Peyer's patch (tissue), 4 donors: ENCODE results near the gene RAD51C.

ENCODE experiments used
- POLR2A ChIP-seq, 2 donors: fragments of 450-650 bp; IDR thresholded peaks; one replicate each; pipeline ENCODE4 v1.5.1; 2017; ENCODE audit warnings: antibody characterized with exemption in 2 of 2, mild to moderate bottlenecking in 2 of 2, moderate library complexity in 2 of 2
- TF ChIP-seq, protein P1 (sequence below), 6 experiments: fragments of 450-650 bp in 4 of 6; fragments of 200-600 bp in 2 of 6; sonication (generic) in 1 of 6; IDR thresholded peaks; one replicate each; pipeline ENCODE4 v1.5.1; 2017 to 2019; ENCODE audit warnings: antibody characterized with exemption in 6 of 6, mild to moderate bottlenecking in 3 of 6, moderate library complexity in 1 of 6

DNA sequence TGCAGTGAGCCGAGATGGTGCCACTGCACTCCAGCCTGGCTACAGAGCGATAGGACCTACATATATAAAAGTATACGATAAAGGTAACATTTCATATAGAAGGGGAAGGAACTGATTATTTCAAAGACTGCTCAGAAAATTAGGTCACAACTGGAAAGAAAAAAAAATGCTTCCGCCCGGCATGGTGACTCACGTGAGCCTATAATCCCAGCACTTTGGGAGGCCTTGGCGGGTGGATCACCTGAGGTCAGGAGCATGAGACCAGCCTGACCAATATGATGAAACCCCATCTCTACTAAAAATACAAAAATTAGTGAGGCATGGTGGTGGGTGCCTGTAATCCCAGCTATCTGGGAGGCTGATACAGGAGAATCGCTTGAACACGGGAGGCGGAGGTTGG lies 8.4 kb upstream of the RAD51C start:
- TF ChIP-seq, protein P1, sequence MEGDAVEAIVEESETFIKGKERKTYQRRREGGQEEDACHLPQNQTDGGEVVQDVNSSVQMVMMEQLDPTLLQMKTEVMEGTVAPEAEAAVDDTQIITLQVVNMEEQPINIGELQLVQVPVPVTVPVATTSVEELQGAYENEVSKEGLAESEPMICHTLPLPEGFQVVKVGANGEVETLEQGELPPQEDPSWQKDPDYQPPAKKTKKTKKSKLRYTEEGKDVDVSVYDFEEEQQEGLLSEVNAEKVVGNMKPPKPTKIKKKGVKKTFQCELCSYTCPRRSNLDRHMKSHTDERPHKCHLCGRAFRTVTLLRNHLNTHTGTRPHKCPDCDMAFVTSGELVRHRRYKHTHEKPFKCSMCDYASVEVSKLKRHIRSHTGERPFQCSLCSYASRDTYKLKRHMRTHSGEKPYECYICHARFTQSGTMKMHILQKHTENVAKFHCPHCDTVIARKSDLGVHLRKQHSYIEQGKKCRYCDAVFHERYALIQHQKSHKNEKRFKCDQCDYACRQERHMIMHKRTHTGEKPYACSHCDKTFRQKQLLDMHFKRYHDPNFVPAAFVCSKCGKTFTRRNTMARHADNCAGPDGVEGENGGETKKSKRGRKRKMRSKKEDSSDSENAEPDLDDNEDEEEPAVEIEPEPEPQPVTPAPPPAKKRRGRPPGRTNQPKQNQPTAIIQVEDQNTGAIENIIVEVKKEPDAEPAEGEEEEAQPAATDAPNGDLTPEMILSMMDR (IDR thresholded peaks at IDR 0.05): no peak
- no peak for TF ChIP-seq POLR2A (IDR thresholded peaks at IDR 0.05)
